HG03103 (cell line): Measurements from ENCODE around the gene DOHH.
"Not testable (repeated sequence)": the region's sequence is repeated elsewhere in the genome, so short reads cannot be mapped to it uniquely, and the experiment has no call there.

Experiments used
- ATAC-seq: cut with Tn5 transposase; IDR thresholded peaks from one replicate; pipeline ENCODE4 v1.9.1; 2021; ENCODE audit warnings: low read depth; ENCODE audit not compliant: unreplicated experiment

The DOHH gene

DNA sequence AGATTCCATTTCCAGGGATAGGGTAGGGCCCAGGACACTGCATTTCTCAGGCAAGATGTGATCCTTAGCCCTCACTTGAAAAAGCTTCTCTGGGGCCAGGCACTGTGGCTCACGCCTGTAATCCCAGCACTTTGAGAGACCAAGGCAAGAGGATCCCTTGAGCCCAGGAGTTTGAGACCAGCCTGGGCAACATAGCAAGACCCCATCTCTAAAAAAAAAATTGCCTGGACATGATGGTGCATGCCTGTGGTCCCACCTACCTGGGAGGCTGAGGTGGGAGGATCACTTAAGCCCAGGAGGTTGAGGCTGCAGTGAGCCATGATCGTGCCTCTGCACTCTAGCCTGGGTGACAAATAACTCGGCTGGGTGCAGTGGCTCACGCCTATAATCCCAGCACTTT lies 53.8 kb downstream of the DOHH start:
- ATAC-seq = not testable (repeated sequence)

DNA sequence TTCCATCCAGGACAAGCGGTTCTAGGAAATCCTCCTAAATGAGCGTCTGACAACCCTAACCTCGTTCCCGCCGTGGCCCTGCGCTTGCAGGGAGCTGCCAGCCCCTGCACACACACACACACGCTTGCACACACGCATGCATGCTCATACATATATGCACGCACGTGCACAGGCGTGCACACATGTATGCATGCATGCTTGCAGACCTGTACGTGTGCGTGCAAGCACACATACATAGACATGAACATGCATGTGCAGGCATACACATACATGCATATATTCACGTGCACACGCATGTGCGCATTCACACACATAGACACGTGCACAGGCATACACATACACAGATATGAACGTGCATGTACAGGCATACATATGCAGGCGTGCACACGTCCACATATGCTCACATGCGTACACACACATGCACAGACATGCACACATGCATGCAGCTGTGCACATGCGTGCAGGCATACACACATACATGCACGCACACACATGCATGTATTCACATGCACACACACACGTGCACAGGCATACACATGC lies 55.7 kb downstream of the DOHH start:
- no peak for ATAC-seq

DNA sequence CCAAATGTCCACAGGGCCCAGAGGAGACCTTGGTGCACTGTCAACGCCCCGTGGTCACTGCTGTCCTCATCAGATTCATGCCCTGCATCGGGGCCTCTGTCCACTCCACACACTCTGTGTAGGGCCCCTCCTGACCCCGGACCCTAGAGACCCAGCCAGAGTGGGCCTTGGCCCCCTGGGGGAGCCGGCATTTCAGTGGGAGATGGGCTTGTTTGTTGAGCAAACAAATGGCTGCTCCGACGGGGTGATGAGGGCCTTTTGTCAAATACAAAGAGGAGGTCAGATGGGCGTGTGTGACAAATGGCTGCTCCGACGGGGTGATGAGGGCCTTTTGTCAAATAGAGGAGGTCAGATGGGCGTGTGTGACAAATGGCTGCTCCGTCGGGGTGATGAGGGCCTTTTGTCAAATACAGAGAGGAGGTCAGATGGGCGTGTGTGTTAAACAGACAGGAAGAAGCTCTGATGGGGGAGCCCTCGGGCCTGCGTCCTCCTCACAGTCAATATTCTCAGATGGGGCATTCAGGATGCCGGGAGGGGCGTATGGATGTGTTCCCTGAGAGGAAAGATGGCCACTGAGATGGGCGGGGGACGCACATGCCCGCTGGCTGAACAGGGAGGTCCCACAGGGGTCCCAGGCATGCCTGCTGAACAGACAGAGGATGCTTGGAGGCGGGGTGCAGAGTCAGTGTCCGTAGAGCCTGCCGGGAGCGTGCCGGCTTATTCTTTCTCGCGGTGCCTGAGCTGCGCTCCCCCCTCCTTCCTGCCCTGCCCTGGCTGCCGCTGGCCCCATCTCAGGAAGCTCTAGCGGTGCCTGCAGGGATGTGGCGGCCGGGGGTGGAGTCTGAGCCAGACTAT lies 56.4 kb downstream of the DOHH start:
- ATAC-seq = no peak

DNA sequence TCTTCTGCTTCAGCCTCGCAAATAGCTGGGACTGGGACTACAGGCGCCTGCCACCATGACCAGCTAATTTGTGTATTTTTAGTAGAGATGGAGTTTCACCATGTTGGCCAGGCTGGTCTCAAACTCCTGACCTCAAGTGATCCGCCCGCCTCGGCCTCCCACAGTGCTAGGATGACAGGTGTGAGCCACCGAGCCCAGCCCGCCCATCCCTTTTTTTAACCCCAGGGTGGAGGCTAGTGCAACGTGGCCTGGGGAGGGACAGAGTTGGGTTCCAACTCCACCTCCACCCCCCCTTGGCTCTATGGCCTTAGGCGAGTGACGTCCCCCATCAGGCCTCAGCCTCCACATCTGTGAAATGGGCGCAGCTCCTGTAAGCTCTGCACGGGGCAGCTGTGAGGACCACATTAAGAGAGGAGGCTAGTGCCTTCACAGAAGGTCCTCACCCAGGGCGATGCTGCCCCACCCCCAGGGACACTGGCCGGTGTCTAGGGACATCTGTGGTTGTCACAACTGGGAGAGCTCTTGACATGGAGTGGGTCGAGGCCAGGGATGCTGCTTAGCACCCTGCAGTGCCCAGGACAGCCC lies 57.9 kb downstream of the DOHH start:
- no peak for ATAC-seq

DNA sequence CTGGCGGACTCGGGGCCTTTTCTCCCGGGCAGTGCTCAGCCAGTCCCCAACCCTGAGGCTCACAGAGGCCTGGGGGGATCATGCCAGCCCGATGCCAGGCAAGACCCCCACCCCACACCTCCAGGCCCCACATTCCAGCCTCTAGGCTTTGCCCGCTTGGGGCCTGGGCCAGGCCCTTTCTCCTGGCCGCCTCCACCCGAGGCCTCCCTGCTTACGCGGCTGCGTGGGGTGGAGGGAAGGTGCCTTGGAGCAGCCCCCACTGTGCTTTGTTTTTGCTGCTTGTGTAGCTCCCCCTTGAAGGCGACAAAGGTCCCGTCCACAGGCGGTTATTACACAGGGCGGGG lies 58.5 kb downstream of the DOHH start:
- ATAC-seq = no peak

DNA sequence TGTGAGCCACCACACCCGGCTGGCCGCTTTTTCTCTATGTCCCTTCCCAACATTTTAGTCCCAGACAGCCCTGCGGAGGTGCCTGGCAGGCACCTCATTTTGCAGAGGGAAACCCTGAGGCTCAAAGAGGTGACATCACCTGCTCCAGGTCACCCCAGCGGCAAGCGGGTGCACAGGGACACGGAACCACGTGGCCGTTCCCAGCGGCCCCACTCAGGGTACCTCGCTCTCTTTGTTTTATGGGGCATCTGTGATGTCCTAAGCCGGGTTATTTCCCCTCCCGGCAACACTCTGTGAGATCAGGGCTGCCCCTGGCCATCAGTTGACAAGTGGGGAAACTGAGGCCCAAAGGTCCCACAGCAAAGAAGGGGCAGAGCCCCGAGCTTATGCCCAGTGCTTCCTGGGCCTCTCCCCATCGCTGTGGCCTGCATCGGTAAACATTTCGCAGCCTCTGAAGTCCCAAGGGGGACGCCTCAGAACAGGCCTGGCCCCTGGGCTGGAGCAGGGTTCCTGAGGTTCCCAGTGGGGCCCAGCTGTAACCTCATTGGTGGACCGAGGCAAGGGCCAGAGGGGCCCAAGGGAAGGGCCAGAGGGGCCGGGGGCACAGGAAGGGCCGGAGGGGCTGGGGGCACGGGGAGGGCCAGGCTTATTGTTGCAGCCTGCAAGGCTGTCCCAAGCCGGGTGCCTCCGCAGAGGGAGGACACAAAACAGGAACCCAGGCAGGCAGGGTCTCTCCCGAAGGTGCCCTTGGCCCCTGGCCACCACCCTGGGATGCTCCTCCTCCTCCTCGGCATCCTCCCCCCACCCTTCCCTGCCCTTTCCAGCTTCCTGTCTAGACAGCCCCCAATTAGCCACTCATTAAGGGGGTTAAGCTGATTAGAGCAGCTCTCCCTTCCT lies 59.1 kb downstream of the DOHH start:
- ATAC-seq = no peak
